WTC11 (cell line): Measurements from ENCODE around the gene SYCE1. TPM values are rescaled to one million over a fixed set of nuclear protein-coding genes. Genes with fewer than 3 reads are reported as not detected.

Experiments
- ATAC-seq: fragments of 200-7000 bp; cut with Tn5 transposase; 2 replicates; pipeline ENCODE4 v1.10.0; 2021; ENCODE audit warnings: mild to moderate bottlenecking, moderate library complexity
- CTCF ChIA-PET: fragments of 300-600 bp; sonication (Branson Sonifier 250); formaldehyde crosslinking; loops from one replicate; lab custom pipeline; 2021; ENCODE audit warnings: antibody characterized with exemption; lab: Charles Lee
- POLR2A ChIA-PET: fragments of 350-600 bp; sonication (Branson Sonifier 250); formaldehyde crosslinking; loops from one replicate; lab custom pipeline; 2021; ENCODE audit warnings: antibody characterized with exemption; lab: Charles Lee
- DNase-seq: peaks from one replicate; pipeline ENCODE4 v3.0.0; 2021; ENCODE audit warnings: low spot score
- H3K27ac Mint-ChIP-seq: 2 replicates; pipeline ENCODE4 v1.8.0; 2021; ENCODE audit warnings: mixed read lengths
- H3K27me3 Mint-ChIP-seq: 2 replicates; pipeline ENCODE4 v1.8.0; 2021; ENCODE audit warnings: low read depth, mild to moderate bottlenecking, moderate library complexity, mixed read lengths
- H3K36me3 Mint-ChIP-seq: 2 replicates; pipeline ENCODE4 v1.8.0; 2021; ENCODE audit warnings: mixed read lengths
- H3K4me1 Mint-ChIP-seq: 2 replicates; pipeline ENCODE4 v1.8.0; 2022; ENCODE audit warnings: mixed read lengths
- H3K4me3 Mint-ChIP-seq: 2 replicates; pipeline ENCODE4 v1.8.0; 2021; ENCODE audit warnings: mild to moderate bottlenecking, moderate library complexity, mixed read lengths
- H3K9me3 Mint-ChIP-seq: 2 replicates; pipeline ENCODE4 v1.8.0; 2021; ENCODE audit warnings: mixed read lengths
- ELF4 ChIP-seq: sonication (generic); formaldehyde crosslinking; IDR thresholded peaks from 2 replicates; pipeline ENCODE4 v1.8.1; 2022; ENCODE audit warnings: low read depth, mild to moderate bottlenecking, moderate library complexity, missing genetic modification reagents
- ESRRA ChIP-seq: sonication (generic); formaldehyde crosslinking; IDR thresholded peaks from 2 replicates; pipeline ENCODE4 v1.8.1; 2022; ENCODE audit warnings: mild to moderate bottlenecking, missing genetic modification reagents, borderline replicate concordance
- FOXP1 ChIP-seq: sonication (generic); formaldehyde crosslinking; IDR thresholded peaks from 2 replicates; pipeline ENCODE4 v1.8.0; 2022; ENCODE audit warnings: missing genetic modification reagents, mild to moderate bottlenecking, moderate library complexity, borderline replicate concordance
- IRF2 ChIP-seq: sonication (generic); formaldehyde crosslinking; IDR thresholded peaks from 2 replicates; pipeline ENCODE4 v1.8.0; 2022; ENCODE audit warnings: low read depth, missing genetic modification reagents, borderline replicate concordance
- JUN ChIP-seq: sonication (generic); formaldehyde crosslinking; IDR thresholded peaks from 2 replicates; pipeline ENCODE4 v1.8.0; 2023; ENCODE audit warnings: mild to moderate bottlenecking, missing genetic modification reagents
- KAT7 ChIP-seq: sonication (generic); formaldehyde crosslinking; IDR thresholded peaks from 2 replicates; pipeline ENCODE4 v1.8.1; 2023; ENCODE audit warnings: missing genetic modification reagents, mild to moderate bottlenecking, borderline replicate concordance
- NR1H2 ChIP-seq: sonication (generic); formaldehyde crosslinking; IDR thresholded peaks from 2 replicates; pipeline ENCODE4 v1.9.0; 2021; ENCODE audit warnings: mild to moderate bottlenecking, moderate library complexity, missing genetic modification reagents
- SOX15 ChIP-seq: fragments of 250-450 bp; sonication (Bioruptor Pico); IDR thresholded peaks from 2 replicates; pipeline ENCODE4 v1.9.0; 2021; ENCODE audit warnings: mild to moderate bottlenecking
- TEAD1 ChIP-seq: sonication (generic); formaldehyde crosslinking; IDR thresholded peaks from 2 replicates; pipeline ENCODE4 v1.8.0; 2022; ENCODE audit warnings: mild to moderate bottlenecking, missing genetic modification reagents
- TEAD4 ChIP-seq: sonication (generic); formaldehyde crosslinking; IDR thresholded peaks from 2 replicates; pipeline ENCODE4 v1.8.0; 2022; ENCODE audit warnings: mild to moderate bottlenecking, missing genetic modification reagents
- ZNF121 ChIP-seq: sonication (generic); formaldehyde crosslinking; IDR thresholded peaks from 2 replicates; pipeline ENCODE4 v1.8.0; 2023; ENCODE audit warnings: missing genetic modification reagents
- ZNF219 ChIP-seq: sonication (generic); formaldehyde crosslinking; IDR thresholded peaks from 2 replicates; pipeline ENCODE4 v1.8.0; 2023; ENCODE audit warnings: missing genetic modification reagents, mild to moderate bottlenecking, borderline replicate concordance
- ZNF232 ChIP-seq: sonication (generic); formaldehyde crosslinking; IDR thresholded peaks from 2 replicates; pipeline ENCODE4 v1.8.0; 2022; ENCODE audit warnings: mild to moderate bottlenecking, missing genetic modification reagents
- ZNF263 ChIP-seq: sonication (generic); formaldehyde crosslinking; IDR thresholded peaks from 2 replicates; pipeline ENCODE4 v1.8.1; 2022; ENCODE audit warnings: low read depth, mild to moderate bottlenecking, moderate library complexity, missing genetic modification reagents
- ZNF317 ChIP-seq: sonication (generic); formaldehyde crosslinking; IDR thresholded peaks from 2 replicates; pipeline ENCODE4 v1.8.1; 2023; ENCODE audit warnings: low read depth, mild to moderate bottlenecking, moderate library complexity, missing genetic modification reagents, borderline replicate concordance
- total RNA-seq: library from RNA; stranded (reverse); gene quantifications from 3 replicates; pipeline ENCODE4 v1.2.3, GENCODE V29; 2021
- TF ChIP-seq, protein P1 (sequence below): fragments of 250-450 bp; sonication (Bioruptor Pico); IDR thresholded peaks from 2 replicates; pipeline ENCODE4 v2.1.2; 2022; ENCODE audit warnings: mild to moderate bottlenecking, moderate library complexity
- TF ChIP-seq, protein P2 (sequence below): sonication (generic); formaldehyde crosslinking; IDR thresholded peaks from 2 replicates; pipeline ENCODE4 v1.8.0; 2022; ENCODE audit warnings: mild to moderate bottlenecking, missing genetic modification reagents
- TF ChIP-seq, protein P3 (sequence below): sonication (generic); formaldehyde crosslinking; IDR thresholded peaks from 2 replicates; pipeline ENCODE4 v1.8.1; 2022; ENCODE audit warnings: mild to moderate bottlenecking, moderate library complexity, missing genetic modification reagents
- TF ChIP-seq, protein P4 (sequence below): fragments of 250-450 bp; sonication (Bioruptor Pico); IDR thresholded peaks from 2 replicates; pipeline ENCODE4 v1.9.0; 2021; ENCODE audit warnings: mild to moderate bottlenecking, borderline replicate concordance
- TF ChIP-seq, protein P5 (sequence below): fragments of 250-450 bp; sonication (Bioruptor Pico); IDR thresholded peaks from 2 replicates; pipeline ENCODE4 v1.9.0; 2021; ENCODE audit warnings: mild to moderate bottlenecking

Gene SYCE1
- total RNA-seq, 1 experiment from 2014 or later: not detected

DNA sequence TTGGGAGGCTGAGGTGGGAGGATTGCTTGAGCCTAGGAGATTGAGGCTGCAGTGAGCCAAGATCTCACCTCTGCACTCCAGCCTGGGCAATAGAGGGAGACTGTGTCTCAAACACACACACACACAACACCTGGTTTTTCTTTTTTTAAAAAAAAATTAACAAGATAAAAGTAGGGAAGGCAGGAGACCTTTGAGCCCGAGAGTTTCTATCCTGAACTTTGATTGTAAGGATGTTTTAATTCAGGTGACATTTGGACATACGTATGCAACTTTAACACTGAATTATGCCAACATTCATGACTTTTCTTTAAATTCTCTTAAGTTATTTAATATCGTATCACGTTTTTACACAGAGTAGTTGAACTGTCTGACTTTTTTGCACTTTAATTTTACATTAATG is 49.9 kb downstream of the SYCE1 start (continued):
- TF ChIP-seq, protein P1, sequence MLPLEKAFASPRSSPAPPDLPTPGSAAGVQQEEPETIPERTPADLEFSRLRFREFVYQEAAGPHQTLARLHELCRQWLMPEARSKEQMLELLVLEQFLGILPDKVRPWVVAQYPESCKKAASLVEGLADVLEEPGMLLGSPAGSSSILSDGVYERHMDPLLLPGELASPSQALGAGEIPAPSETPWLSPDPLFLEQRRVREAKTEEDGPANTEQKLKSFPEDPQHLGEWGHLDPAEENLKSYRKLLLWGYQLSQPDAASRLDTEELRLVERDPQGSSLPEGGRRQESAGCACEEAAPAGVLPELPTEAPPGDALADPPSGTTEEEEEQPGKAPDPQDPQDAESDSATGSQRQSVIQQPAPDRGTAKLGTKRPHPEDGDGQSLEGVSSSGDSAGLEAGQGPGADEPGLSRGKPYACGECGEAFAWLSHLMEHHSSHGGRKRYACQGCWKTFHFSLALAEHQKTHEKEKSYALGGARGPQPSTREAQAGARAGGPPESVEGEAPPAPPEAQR (CRISPR knock-in tag): no peak
- no peak for TF ChIP-seq TEAD1 (CRISPR knock-in tag)
- TF ChIP-seq, protein P2, sequence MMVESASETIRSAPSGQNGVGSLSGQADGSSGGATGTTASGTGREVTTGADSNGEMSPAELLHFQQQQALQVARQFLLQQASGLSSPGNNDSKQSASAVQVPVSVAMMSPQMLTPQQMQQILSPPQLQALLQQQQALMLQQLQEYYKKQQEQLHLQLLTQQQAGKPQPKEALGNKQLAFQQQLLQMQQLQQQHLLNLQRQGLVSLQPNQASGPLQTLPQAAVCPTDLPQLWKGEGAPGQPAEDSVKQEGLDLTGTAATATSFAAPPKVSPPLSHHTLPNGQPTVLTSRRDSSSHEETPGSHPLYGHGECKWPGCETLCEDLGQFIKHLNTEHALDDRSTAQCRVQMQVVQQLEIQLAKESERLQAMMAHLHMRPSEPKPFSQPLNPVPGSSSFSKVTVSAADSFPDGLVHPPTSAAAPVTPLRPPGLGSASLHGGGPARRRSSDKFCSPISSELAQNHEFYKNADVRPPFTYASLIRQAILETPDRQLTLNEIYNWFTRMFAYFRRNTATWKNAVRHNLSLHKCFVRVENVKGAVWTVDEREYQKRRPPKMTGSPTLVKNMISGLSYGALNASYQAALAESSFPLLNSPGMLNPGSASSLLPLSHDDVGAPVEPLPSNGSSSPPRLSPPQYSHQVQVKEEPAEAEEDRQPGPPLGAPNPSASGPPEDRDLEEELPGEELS (CRISPR knock-in tag): no peak
- TF ChIP-seq ZNF121 (CRISPR knock-in tag): no peak
- TF ChIP-seq, protein P3, sequence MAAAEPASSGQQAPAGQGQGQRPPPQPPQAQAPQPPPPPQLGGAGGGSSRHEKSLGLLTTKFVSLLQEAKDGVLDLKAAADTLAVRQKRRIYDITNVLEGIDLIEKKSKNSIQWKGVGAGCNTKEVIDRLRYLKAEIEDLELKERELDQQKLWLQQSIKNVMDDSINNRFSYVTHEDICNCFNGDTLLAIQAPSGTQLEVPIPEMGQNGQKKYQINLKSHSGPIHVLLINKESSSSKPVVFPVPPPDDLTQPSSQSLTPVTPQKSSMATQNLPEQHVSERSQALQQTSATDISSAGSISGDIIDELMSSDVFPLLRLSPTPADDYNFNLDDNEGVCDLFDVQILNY: no peak
- TF ChIP-seq, protein P4, sequence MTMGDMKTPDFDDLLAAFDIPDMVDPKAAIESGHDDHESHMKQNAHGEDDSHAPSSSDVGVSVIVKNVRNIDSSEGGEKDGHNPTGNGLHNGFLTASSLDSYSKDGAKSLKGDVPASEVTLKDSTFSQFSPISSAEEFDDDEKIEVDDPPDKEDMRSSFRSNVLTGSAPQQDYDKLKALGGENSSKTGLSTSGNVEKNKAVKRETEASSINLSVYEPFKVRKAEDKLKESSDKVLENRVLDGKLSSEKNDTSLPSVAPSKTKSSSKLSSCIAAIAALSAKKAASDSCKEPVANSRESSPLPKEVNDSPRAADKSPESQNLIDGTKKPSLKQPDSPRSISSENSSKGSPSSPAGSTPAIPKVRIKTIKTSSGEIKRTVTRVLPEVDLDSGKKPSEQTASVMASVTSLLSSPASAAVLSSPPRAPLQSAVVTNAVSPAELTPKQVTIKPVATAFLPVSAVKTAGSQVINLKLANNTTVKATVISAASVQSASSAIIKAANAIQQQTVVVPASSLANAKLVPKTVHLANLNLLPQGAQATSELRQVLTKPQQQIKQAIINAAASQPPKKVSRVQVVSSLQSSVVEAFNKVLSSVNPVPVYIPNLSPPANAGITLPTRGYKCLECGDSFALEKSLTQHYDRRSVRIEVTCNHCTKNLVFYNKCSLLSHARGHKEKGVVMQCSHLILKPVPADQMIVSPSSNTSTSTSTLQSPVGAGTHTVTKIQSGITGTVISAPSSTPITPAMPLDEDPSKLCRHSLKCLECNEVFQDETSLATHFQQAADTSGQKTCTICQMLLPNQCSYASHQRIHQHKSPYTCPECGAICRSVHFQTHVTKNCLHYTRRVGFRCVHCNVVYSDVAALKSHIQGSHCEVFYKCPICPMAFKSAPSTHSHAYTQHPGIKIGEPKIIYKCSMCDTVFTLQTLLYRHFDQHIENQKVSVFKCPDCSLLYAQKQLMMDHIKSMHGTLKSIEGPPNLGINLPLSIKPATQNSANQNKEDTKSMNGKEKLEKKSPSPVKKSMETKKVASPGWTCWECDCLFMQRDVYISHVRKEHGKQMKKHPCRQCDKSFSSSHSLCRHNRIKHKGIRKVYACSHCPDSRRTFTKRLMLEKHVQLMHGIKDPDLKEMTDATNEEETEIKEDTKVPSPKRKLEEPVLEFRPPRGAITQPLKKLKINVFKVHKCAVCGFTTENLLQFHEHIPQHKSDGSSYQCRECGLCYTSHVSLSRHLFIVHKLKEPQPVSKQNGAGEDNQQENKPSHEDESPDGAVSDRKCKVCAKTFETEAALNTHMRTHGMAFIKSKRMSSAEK: no peak
- TF ChIP-seq IRF2 (CRISPR knock-in tag): no peak
- no peak for TF ChIP-seq KAT7 (CRISPR knock-in tag)
- no peak for TF ChIP-seq ELF4 (CRISPR knock-in tag)
- TF ChIP-seq ZNF232 (CRISPR knock-in tag): no peak

DNA sequence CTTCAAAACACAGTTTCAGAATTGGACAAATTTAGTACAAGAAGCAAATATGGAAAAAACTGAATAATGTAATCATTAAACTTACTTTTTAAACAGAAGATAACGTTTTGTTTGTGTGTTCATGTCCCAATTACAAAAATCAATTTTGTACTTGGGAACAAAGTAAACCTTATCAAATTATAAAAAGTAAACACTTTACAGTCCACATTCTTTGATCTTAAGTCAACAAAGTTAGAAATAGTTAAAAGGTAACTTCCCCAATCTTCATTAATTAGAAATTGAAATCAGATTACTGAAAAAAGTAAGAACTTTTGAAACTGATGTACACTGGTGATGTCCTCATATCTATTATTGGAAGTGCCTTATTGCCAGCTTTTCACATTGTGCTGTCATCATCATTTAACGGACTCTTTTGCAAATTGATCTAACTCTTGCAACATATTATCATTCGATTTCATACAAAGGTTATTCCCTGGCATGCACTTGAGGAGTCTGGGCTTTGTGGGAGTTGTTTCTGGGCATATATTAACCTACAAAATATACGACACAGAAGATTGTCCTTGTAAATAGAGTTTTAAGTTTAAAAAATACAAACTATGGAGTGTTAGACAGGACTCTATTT is 53.4 kb downstream of the SYCE1 start:
- POLR2A ChIA-PET: no interaction called here
- peaks cover 93% of the 10 kb centered on the region for H3K9me3 Mint-ChIP-seq
- H3K36me3 Mint-ChIP-seq: peaks cover 69% of the 10 kb centered on the region
- H3K4me3 Mint-ChIP-seq: no peak overlapping the region
- no peak for TF ChIP-seq ZNF219 (CRISPR knock-in tag)
- TF ChIP-seq ESRRA: no peak
- TF ChIP-seq, protein P4: no peak
- no peak for TF ChIP-seq ZNF232 (CRISPR knock-in tag)
- TF ChIP-seq, protein P2 (CRISPR knock-in tag): no peak
- no peak for TF ChIP-seq ZNF317
- no peak for TF ChIP-seq TEAD4 (CRISPR knock-in tag)
- no peak for TF ChIP-seq KAT7 (CRISPR knock-in tag)
- TF ChIP-seq NR1H2 (CRISPR knock-in tag): no peak
- no peak for TF ChIP-seq SOX15 (CRISPR knock-in tag)
- no peak for TF ChIP-seq ZNF263 (CRISPR knock-in tag)
- TF ChIP-seq, protein P5, sequence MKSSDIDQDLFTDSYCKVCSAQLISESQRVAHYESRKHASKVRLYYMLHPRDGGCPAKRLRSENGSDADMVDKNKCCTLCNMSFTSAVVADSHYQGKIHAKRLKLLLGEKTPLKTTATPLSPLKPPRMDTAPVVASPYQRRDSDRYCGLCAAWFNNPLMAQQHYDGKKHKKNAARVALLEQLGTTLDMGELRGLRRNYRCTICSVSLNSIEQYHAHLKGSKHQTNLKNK (CRISPR knock-in tag): no peak
- no peak for TF ChIP-seq JUN (CRISPR knock-in tag)
- no peak for TF ChIP-seq FOXP1 (CRISPR knock-in tag)
- peaks cover 5% of the 10 kb centered on the region for H3K27me3 Mint-ChIP-seq
- H3K27ac Mint-ChIP-seq: no peak overlapping the region
- no peaks in the 10 kb centered on the region for H3K4me1 Mint-ChIP-seq
- CTCF ChIA-PET: no interaction called here
- no peak for DNase-seq
- no peak for ATAC-seq
